ENCODE measurements around the gene EML6. TPM values are rescaled to one million over a fixed set of nuclear protein-coding genes. Genes with fewer than 3 reads are reported as not detected.

The EML6 gene
- total and polyA plus RNA-seq, 10 of the 15 experiments (the other 5 are each of a cell fraction or from before 2014, with no cell fraction given) = 0.09 to 0.67 (median 0.21) TPM

DNA sequence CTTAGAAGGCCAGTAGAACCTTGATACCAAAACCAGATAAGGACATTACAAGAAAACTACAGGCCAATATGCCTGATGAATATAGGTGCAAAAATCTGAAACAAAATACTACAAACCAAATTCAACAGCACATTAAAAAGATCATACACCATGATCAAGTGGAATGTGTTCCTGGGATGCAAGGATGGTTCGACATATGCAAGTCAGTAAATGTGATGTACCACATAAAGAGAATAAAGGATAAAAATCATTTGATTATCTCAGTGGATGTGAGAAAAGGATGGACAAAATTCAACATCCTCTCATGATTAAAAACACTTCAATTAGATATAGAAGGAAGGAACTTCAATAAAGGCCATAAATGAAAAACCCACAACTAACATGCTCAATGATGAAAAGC is 197.2 kb downstream of the EML6 start (continued):
- TF ChIP-seq ZBTB4 (CRISPR knock-in tag; IDR thresholded peaks at IDR 0.05) = no peak
- no peak for TF ChIP-seq SMC3 (IDR thresholded peaks at IDR 0.05; ENCODE audit: borderline replicate concordance, low read length)
- TF ChIP-seq NR2F1 (conservative IDR thresholded peaks at IDR 0.05) = no peak
- TF ChIP-seq SPI1 (IDR thresholded peaks at IDR 0.05; ENCODE audit: borderline replicate concordance, insufficient read depth, low read depth, low read length) = no peak
- no peak for TF ChIP-seq ZBTB33 (IDR thresholded peaks at IDR 0.05)
- TF ChIP-seq TCF7 (IDR thresholded peaks at IDR 0.05; ENCODE audit: borderline replicate concordance) = no peak
- TF ChIP-seq SMARCA5 (IDR thresholded peaks at IDR 0.05) = no peak
- TF ChIP-seq SIN3A (IDR thresholded peaks at IDR 0.05; ENCODE audit: low read depth, low read length) = no peak

DNA sequence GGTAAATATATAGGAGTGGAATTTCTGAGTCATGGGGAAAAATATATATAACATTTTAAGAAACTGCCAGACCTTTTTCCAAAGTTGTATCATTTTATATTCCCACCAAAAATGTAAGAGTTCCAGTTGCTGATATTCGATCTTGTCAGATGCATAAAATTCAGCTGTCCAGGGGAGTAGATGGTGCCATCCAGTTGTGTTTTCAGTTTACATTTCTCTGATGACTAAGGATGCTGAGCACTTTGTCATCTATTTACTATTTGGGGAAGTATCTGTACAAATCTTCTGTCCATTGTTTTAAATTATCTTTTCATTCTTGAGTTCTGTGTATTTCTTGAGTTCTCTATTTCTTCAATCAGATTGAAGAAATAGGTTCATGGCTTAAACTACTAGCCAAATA is 200.7 kb downstream of the EML6 start:
- Histone ChIP-seq H4K20me1 (ENCODE audit: control insufficient read depth, insufficient read depth) (no peaks in the 10 kb centered on the region), H3K36me3 (ENCODE audit: control insufficient read depth in 2 of 2, insufficient read depth in 2 of 2, low read length in 1 of 2) (no peaks in the 10 kb centered on the region), H3K9me3 (replicated peaks; ENCODE audit: control insufficient read depth, insufficient read depth, low read length) (no peaks in the 10 kb centered on the region; the same call in 1 of the 3 replicates), H3K4me2 (ENCODE audit: control insufficient read depth, insufficient read depth) (no peak overlapping the region), H3K27me3 (replicated peaks in 1 of 2; ENCODE audit: control insufficient read depth in 2 of 2, insufficient read depth in 2 of 2, low read length in 1 of 2) (no peaks in the 10 kb centered on the region), H3K79me2 (ENCODE audit: control insufficient read depth, insufficient read depth, low read length) (no peaks in the 10 kb centered on the region), H3K9ac (ENCODE audit: control insufficient read depth, insufficient read depth, low read length) (no peak overlapping the region), H3K4me3 (no peak overlapping the region), H3K27ac (ENCODE audit: control insufficient read depth, insufficient read depth) (no peak overlapping the region), H2AFZ (ENCODE audit: control insufficient read depth, low read depth, low read length) (no peak overlapping the region), H3K4me1 (ENCODE audit: control insufficient read depth, insufficient read depth, low read length) (no peaks in the 10 kb centered on the region)
- in situ Hi-C loops (cut with MboI) (no loop called here), intact Hi-C loops (cut with micrococcal nuclease; ENCODE audit: unreplicated experiment) (no loop called here)
- POLR2A ChIA-PET = no interaction called here
- ATAC-seq (no peak), FAIRE-seq (no peak), DNase-seq (ENCODE audit: low read depth, low spot score) (no peak)
- no peak for TF ChIP-seq SRF (IDR thresholded peaks at IDR 0.05; ENCODE audit: low read depth in 2 of 2, low read length in 2 of 2)
- CTCF ChIA-PET = interaction anchor here (1.8 kb wide), 1 partner anchor 24 kb away, joined by 5 read pairs; no protein-coding TSS in a partner anchor
- RAD21 ChIA-PET (ENCODE audit: unreplicated experiment) = no interaction called here
- WGBS (ENCODE audit: insufficient coverage, insufficient replicate concordance, low lambda C conversion rate, missing lambda C conversion rate) = 0% methylated on average over 1 of the region's 1 CpG
- no TSS peak for BruUV-seq (replicated peaks)
- SMC1A ChIA-PET (ENCODE audit: uncharacterized antibody, unreplicated experiment) = interaction anchor here (1.5 kb wide), 1 partner anchor 10 kb away, joined by 5 read pairs; no protein-coding TSS in a partner anchor

Data from GM12878 (cell line).